ENCODE measurements around the gene PAEP. TPM values are rescaled to one million over a fixed set of nuclear protein-coding genes. Genes with fewer than 3 reads are reported as not detected.

PAEP gene
- total and polyA plus RNA-seq, 12 donors = not detected

DNA sequence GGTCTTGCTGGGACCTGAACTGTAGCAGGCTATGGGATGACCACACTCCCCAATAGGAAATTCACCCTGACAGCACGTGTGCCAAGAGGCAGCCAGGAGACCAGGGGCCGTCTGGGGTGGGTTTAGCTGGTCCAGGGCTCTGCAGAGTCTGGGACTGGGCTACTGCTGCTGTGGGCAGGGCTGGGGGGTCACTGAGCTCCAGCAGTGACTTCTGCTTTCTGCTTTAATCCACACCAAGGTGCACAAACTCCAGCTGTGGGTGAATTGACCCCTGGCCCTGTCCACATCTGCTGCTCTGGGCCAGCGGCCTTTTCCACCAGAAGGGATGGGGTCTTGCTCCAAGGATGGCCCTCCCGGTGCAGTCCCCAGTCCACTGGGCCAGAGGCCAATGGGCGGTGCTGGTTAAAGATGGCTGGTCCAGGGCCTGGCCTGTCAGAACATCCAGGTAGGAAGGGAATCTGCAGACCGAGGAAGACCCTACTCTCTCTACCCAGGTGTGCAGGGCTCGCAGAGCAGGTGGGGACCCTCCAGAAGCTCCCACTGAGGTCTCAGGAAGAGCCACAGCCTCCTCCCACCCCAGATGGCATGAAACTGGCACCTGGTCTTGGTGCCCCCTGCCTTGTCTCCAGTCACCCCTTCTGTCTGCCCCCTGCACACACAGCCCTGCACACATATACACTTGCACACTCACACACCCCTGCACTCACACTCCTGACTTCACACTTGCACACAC, 49.8 kb downstream of the PAEP start:
- Histone ChIP-seq H3K4me3 (no peak overlapping the region), H3K4me1 (no peaks in the 10 kb centered on the region), H3K36me3 (no peaks in the 10 kb centered on the region), H3K27ac (no peak overlapping the region), H3K27me3 (peaks cover 0 to 49% (median 27%) of the 10 kb centered on the region in 7 donors), H3K9me3 (no peaks in the 10 kb centered on the region)
- ATAC-seq = no peak
- intact Hi-C loops (cut with DNase I) = loop anchor here in 1 of 10 donors (10.0 kb wide), 1 partner anchor 163 kb away; no protein-coding TSS in a partner anchor
- WGBS, 2 donors = 83 to 84% methylated on average over 7 of the region's 7 CpGs
- no peak for DNase-seq
- TF ChIP-seq, protein P1, sequence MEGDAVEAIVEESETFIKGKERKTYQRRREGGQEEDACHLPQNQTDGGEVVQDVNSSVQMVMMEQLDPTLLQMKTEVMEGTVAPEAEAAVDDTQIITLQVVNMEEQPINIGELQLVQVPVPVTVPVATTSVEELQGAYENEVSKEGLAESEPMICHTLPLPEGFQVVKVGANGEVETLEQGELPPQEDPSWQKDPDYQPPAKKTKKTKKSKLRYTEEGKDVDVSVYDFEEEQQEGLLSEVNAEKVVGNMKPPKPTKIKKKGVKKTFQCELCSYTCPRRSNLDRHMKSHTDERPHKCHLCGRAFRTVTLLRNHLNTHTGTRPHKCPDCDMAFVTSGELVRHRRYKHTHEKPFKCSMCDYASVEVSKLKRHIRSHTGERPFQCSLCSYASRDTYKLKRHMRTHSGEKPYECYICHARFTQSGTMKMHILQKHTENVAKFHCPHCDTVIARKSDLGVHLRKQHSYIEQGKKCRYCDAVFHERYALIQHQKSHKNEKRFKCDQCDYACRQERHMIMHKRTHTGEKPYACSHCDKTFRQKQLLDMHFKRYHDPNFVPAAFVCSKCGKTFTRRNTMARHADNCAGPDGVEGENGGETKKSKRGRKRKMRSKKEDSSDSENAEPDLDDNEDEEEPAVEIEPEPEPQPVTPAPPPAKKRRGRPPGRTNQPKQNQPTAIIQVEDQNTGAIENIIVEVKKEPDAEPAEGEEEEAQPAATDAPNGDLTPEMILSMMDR (IDR thresholded peaks at IDR 0.05) = no peak

DNA sequence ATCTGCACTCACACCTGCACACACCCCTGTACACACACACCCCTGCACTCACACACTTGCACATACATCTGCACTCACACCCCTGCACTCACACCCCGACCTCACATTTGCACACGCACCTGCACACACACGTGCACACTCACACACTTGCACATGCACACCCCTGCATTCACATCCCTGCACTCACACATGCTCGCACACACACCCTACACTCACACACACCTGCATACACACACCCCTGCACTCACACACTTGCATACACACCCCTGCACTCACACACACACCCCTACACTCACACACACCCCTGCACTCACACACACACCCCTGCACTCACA, 50.3 kb downstream of the PAEP start:
- DNase-seq (no peak), ATAC-seq (no peak)
- 17 to 27% methylated on average over 4 of the region's 4 CpGs for WGBS, 2 donors
- Histone ChIP-seq H3K27me3 (peaks cover 0 to 54% (median 32%) of the 10 kb centered on the region in 7 donors), H3K36me3 (no peaks in the 10 kb centered on the region), H3K4me3 (no peak overlapping the region), H3K9me3 (no peaks in the 10 kb centered on the region), H3K4me1 (no peaks in the 10 kb centered on the region), H3K27ac (no peak overlapping the region)
- intact Hi-C loops (cut with DNase I) = loop anchor here in 1 of 10 donors (10.0 kb wide), 1 partner anchor 163 kb away; no protein-coding TSS in a partner anchor
- TF ChIP-seq, protein P1 (IDR thresholded peaks at IDR 0.05) = no peak

DNA sequence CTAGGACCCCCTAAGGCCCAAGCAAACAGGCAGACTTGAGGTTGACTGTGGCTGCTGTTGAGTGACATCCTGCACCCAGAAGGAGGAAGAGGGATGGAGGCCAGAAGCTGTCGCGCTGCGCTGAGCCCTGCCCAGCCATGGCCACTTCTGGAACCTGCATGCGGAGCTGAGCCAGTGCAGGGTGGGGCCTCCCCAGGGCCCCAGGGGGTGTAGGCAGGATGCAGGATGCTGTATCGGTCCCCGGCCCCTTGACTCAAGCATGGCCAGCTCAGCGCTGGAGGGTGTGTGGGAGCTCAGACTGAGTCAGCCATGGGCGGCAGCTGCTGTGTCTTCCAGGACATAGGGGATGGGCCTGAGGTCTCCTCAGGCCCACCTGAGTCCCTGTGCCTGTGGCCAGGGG, 50.9 kb downstream of the PAEP start:
- WGBS, 2 donors = 69 to 74% methylated on average over 8 of the region's 8 CpGs
- H3K4me3 ChIP-seq = no peak overlapping the region
- H3K27ac ChIP-seq = no peak overlapping the region
- no peaks in the 10 kb centered on the region for H3K36me3 ChIP-seq
- H3K9me3 ChIP-seq = no peaks in the 10 kb centered on the region
- TF ChIP-seq, protein P1 (IDR thresholded peaks at IDR 0.05) = no peak
- ATAC-seq (no peak), DNase-seq (no peak)
- intact Hi-C loops (cut with DNase I) = loop anchor here in 1 of 10 donors (10.0 kb wide), 1 partner anchor 162 kb away; no protein-coding TSS in a partner anchor
- no peaks in the 10 kb centered on the region for H3K4me1 ChIP-seq
- H3K27me3 ChIP-seq = peaks cover 0 to 59% (median 35%) of the 10 kb centered on the region in 7 donors

DNA sequence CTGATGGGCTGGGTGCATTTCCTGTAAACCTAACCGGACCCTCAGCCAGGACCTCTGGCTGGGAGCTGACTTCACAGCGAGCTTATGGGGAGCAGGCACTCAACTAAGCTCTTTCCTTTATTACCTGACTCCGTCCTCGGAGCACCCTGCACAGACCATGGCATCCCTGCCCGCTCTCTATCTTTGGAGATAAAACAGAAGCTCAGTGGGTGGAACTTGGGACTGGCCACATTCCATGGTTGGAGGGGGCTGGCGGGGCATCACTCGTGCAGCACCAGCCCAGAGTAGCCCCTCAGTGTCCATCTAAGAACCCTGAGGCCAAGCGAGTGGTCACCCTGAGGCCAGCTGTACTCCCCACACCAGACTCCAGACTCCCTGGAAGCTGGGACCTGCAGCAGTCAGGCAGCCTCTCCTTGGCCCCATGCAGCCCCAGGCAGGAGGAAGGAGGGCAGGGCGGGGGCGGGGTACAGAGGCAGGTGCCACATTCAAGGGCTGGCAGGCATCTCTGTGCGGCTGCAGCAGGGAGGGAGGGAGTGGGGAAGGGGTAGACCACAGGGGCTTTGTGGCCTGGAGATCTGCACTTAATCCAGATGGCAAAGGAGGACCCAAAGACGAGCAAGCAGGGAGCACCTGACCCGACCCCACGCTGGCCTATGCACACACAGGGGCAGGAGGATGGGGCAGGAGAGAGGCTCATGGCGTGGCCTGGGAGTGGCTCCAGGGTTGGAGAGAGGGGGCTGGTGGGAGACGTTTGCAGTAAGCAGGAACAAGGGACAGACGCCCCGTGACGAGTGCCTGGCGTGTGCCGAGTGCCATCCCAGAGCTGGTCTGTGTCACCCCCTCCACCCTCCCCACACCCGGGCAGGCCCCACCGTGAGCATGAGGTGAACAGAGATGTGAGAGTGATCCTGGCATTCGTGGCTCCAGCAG, 51.7 kb downstream of the PAEP start:
- H3K4me1 ChIP-seq = no peaks in the 10 kb centered on the region
- peaks cover 0 to 67% (median 36%) of the 10 kb centered on the region in 7 donors for H3K27me3 ChIP-seq
- no peak for ATAC-seq
- TF ChIP-seq, protein P1 (IDR thresholded peaks at IDR 0.05) = no peak
- no peak overlapping the region for H3K4me3 ChIP-seq
- no peaks in the 10 kb centered on the region for H3K36me3 ChIP-seq
- no peak overlapping the region for H3K27ac ChIP-seq
- 68 to 75% methylated on average over 24 of the region's 24 CpGs for WGBS, 2 donors
- H3K9me3 ChIP-seq = no peaks in the 10 kb centered on the region
- no peak for DNase-seq
- intact Hi-C loops (cut with DNase I) = loop anchor here in 1 of 10 donors (10.0 kb wide), 1 partner anchor 162 kb away; no protein-coding TSS in a partner anchor
